GM19193 (cell line): ENCODE measurements around the gene SLC47A2.

Experiments used
- POLR2A ChIP-seq: IDR thresholded peaks from 4 replicates; pipeline ENCODE4 v1.6.1; 2011; ENCODE audit not compliant: insufficient read depth, insufficient read length; ENCODE audit errors: extremely low read depth

SLC47A2 gene

GRCh38 chr17:19723964-19724363, 7.6 kb upstream of the SLC47A2 start:
- TF ChIP-seq POLR2A, result no peak

DNA sequence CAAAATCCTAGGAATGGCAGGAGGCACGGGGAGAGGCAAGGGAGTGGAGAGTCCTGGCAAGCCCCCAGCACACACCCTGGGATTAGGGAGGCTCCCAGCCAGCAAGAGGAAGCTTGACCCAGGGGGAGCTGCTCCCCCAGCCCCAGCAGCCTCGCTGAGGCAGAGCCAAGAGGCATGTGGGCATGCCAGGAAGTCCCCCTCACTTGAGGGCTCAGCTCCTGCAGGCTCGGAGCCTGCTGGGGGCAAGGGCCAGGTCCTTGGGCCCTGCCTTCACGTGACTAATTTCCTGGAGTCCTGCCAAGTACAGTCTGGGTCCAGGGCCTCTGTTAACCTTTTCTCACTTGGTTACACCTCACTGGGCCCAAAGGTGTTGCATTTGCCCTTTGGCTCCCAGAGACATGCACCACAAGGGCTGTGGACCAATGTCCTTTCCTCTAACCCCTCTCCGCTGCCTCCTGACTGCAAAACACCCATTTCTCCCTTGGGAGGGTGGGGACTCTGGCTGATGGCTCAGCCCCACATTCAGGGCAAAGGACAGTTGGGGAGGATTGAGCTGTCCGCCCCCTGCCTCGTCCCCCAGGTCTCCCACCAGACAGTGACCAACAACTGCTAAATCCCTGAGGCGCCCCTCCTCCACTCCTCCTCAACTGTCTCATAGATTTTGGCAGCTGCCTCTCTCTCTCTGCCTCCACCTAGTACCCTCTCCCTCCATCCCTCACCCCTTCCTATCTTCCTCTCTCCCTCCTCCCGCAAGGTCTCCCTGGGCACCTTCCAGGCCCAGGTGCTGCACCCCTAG, 4.4 kb upstream of the SLC47A2 start:
- TF ChIP-seq POLR2A, result no peak

GRCh38 chr17:19720210-19720475, 3.8 kb upstream of the SLC47A2 start:
- no peak for TF ChIP-seq POLR2A

GRCh38 chr17:19719355-19720209, 3.2 kb upstream of the SLC47A2 start:
- no peak for TF ChIP-seq POLR2A

DNA sequence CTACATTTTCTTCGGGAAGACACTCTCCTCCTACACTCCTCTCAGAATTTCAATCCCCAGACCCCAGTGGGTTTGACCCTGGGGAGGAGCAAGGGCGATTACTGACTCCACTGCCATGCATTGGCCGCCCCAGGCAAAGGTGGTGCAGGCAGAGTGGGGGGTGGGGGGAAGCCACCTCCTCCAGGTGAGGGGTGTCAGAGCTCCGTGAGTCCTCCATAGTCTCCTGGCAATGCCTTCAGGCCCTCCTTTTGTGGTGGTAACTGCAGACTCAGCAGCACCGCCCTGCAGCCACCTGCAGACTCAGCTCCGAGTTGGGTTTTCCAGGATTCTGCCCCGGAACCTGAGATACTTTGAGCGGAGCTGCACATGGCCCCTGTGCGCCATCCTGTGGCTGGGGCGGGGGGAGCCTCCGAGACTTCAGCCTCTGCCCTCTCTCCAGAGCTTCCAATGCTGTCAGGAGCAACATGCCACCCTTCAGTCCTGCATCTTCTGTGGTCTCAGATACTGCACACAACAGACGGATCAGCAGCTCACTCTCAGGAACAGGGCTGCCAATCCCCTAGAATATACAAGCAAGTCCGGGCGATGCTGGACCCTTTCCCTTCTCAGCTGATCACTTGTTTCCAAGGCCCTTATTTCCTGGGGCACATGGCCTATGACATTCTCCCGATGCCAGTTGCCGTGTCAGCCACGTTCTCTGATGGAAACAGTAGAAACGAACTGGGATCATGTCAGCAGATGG, 2.4 kb upstream of the SLC47A2 start:
- TF ChIP-seq POLR2A, result no peak

- TF ChIP-seq POLR2A, result no peak
Observed at GRCh38 chr17:19718041-19718612, 1.7 kb upstream of the SLC47A2 start.

DNA sequence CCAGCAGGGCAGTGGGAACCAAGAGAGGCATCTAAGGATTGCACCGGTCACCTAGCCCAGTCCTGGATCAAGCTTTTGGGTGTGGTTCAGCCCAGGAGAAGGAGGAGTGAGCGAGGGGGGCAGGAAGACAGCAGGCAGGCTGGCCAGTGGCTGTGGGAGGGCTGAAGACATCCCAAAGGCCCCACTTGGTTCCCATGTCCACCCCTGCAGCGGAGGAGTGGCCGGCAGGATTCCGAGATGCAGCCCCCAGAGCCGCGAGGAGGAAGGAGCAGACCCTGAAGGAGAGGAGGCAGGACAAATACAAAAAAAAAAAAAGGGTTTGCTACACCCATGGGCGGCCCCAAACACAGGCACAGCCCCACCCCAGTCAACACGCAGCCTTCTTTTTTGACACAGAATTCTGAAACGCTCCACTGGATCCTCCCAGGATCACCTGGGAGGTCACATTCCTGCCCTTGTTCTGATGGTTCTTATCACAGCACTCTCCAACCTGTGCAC, 1.1 kb upstream of the SLC47A2 start:
- no peak for TF ChIP-seq POLR2A

DNA sequence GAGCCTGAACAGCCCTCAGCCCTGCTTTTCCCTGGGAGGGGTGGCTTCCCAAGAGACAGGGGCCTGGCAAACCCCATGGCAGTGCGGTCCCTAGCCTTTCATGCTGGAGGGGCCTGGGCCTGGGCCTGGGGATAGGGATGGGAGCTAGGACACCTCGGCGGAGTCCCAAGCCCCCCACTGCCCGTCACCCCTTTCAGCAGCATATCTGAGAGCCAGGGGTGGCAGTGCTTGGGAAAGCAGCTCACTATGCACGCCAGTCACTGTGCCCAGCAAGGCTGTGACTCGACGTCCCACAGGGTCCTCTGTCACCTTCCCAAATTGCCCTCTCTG, 612 bp upstream of the SLC47A2 start:
- no peak for TF ChIP-seq POLR2A

DNA sequence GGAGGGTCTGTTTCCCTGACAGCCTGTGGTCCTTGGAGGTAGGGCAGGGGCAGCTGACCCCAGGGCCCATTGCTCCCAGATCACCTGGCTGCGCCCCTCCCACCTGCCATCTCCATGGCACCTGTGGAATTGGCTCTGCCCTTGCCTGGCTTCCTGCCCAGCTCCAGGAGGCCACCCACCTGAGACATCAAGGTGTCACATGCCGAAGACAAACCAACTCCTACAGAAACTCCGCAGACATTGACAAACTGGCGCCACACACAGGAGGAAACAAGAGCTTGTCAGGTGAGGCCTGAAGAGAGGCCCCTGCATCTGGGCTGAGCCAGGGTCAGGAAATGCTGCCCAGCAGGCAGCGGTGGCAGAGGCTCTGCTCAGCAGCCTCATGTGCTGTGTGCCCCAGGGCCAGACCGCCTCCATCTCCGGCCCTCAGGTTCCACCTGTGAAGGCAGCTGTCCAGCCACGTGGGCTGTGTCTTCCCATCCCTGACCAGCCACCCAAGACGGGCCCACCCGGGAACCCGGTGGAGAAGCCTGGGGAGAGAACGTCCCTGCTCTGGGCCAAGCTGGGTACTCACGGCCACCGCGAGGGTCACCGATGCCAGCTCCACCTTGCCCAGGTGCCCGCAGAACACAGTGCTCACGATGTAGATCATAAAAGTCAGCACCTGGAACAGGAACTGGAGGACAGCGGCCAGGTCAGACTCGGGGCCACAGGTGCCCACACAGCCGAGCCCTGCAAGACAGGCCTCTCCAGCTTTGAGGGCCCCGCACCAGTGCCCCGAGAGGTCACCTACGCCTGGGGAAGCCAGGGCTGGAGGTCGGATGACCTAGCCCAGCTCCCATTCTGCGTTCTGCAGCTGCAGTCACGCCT, 1.6 kb downstream of the SLC47A2 start:
- no peak for TF ChIP-seq POLR2A

DNA sequence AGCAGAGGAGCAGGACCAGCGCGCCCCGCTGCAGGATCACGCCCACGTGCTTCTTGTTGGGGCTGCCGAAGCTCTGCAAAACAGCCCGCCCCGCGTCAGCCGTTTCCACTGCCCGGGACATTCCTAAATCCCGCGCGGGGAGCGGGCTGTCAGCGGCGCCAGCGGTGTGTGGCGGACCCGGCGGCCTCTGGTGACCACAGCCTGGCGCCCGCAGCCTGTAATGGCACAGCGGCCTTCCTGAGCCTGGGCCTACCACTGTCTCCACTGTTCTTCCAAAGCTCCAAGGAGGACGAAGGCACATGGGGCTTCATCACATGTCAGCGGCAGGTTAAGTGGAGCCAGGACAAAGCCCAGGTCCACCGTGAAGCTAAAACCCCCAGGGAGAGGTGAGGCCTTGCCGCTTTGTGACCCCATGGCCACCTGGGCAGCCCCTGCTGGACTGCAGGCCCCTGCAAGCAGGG, 2.5 kb downstream of the SLC47A2 start:
- no peak for TF ChIP-seq POLR2A

DNA sequence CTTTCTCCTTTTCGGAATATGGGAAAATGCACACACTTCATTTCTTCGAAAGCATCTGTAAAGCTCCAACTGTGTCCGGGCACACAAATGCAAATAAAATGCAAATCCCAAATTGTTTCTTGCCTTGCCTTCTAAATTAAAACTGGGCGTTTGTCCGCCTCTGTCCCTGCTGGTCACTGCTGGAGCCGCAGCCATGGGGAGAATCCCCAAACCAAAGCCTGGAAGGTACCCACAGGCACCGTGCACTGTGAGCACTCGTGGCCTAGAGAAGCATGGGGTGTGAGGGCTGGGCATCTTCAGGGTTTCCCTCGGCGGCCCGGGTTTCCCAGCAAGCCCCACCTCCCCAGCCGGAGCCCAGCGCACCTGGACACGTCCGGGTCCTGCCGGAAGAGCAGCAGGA, 2.9 kb downstream of the SLC47A2 start:
- TF ChIP-seq POLR2A, result no peak

DNA sequence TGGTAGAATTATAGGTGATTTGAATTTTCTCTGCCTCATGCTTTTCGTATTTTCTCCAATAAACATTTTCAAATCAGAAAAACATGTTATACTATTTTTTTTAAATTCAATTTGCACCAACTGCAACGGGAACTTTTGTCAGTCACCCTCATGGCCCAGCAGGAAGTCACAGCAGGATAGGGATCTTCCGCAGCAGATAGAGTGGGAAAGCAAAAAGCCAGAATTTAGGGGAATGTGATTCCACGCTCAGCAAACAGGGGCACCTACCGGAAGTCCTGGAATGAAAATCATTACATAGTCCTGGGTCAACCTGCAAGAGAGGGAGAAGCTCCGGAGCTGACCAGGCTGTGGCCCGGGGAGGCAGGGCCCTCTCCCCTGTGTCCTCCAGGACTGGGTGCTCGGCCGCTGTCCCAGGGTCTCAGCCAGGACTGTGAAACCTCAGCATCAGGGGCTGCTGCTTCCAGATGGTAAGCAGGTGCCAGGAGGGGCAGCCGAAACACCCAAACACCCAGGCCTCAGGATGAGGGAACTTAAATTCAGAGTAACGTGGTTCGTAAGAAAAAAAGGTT, 3.9 kb downstream of the SLC47A2 start:
- TF ChIP-seq POLR2A, result no peak

GRCh38 chr17:19709841-19710240, 6.5 kb downstream of the SLC47A2 start:
- no peak for TF ChIP-seq POLR2A

DNA sequence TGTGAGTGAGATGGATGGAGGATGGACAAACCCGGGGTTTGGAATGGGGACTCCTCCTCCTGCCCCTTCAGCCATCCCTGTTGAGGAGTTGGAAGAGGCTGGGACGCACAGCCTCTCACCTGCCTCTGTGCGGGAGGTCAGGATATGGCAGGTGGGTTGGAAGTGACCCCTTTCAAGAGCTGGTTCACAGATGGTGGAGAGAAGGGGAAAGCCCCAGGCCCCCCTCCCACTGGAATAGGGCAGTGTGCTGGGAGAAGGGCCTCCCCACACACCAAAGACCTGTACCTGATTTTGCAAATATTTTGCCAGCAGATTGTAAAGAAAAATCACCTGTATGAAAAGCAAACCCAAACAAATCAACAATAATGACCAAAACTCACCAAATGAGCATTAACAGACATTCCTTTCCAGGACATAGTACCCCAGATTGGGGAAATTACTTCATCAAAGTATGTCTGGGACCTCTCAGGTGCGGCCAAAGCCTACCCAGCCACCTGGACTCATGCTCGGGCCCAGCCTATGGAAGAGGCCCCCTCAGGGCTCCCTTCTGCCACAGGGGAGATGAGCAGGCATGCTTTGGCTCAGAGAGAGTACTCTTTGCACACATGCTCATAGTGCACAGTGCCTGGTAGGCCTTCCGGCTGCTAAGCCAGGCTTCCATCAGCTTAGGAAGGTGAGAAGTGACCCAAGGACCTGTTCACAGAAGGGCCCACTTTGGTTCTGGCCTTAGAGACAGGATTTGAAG, 7.8 kb downstream of the SLC47A2 start:
- no peak for TF ChIP-seq POLR2A

GRCh38 chr17:19707728-19708221, 8.6 kb downstream of the SLC47A2 start:
- no peak for TF ChIP-seq POLR2A
